CD14-positive monocyte (primary cell): Measurements from ENCODE around the gene CDH16. TPM values are rescaled to one million over a fixed set of nuclear protein-coding genes. Genes with fewer than 3 reads are reported as not detected.

ENCODE experiments used
- DNase-seq, 3 donors: peaks; one replicate each; pipeline ENCODE4 v3.0.0-alpha.2; 2011 to 2022
- H2AFZ ChIP-seq: 2 replicates; pipeline ENCODE4 v1.6.0; 2012; ENCODE audit warnings: mild to moderate bottlenecking, low read depth, low read length, inconsistent platforms; ENCODE audit not compliant: insufficient read depth, poor library complexity, severe bottlenecking
- H3K27ac ChIP-seq, 2 donors: 1 replicate in 1 of 2; 2 replicates in 1 of 2; pipeline ENCODE4 v1.5.1; 2012 to 2013; ENCODE audit warnings: low read length in 2 of 2, control low read depth in 1 of 2, inconsistent platforms in 1 of 2, low read depth in 1 of 2, mild to moderate bottlenecking in 1 of 2
- H3K27me3 ChIP-seq, 2 donors: one replicate each; pipeline versions ENCODE4 v1.6.0 to v1.6.1; 2011 to 2013; ENCODE audit warnings: low read length in 2 of 2; ENCODE audit not compliant: control insufficient read depth in 2 of 2, insufficient read depth in 2 of 2
- H3K36me3 ChIP-seq, 2 donors: replicated peaks in 1 of 2; 1 replicate in 1 of 2; 2 replicates in 1 of 2; pipeline versions ENCODE4 v1.5.1 to v1.6.1; 2012 to 2013; ENCODE audit warnings: low read length in 2 of 2, control low read depth in 1 of 2, inconsistent platforms in 1 of 2, mild to moderate bottlenecking in 1 of 2; ENCODE audit not compliant: insufficient read depth in 2 of 2, control insufficient read depth in 1 of 2
- H3K4me1 ChIP-seq, 2 donors: 1 replicate in 1 of 2; 2 replicates in 1 of 2; pipeline versions ENCODE4 v1.5.1 to v1.6.1; 2012 to 2013; ENCODE audit warnings: low read length in 2 of 2, control low read depth in 1 of 2, inconsistent platforms in 1 of 2, mild to moderate bottlenecking in 1 of 2, moderate library complexity in 1 of 2; ENCODE audit not compliant: insufficient read depth in 2 of 2, control insufficient read depth in 1 of 2
- H3K4me2 ChIP-seq: replicated peaks from 2 replicates; pipeline ENCODE3; 2012; ENCODE audit warnings: low read length, moderate library complexity, mild to moderate bottlenecking; ENCODE audit not compliant: poor library complexity, severe bottlenecking; ENCODE audit errors: extremely low read depth
- H3K4me3 ChIP-seq, 3 experiments: fragments of 200-600 bp in 1 of 3; sonication (generic) in 1 of 3; replicated peaks in 1 of 3; 1 replicate in 2 of 3; 2 replicates in 1 of 3; pipeline ENCODE4 v1.5.1; 2011 to 2013; ENCODE audit warnings: low read length in 3 of 3, mild to moderate bottlenecking in 3 of 3, control low read depth in 2 of 3, low read depth in 2 of 3, inconsistent platforms in 1 of 3, moderate library complexity in 1 of 3
- H3K79me2 ChIP-seq: 2 replicates; pipeline ENCODE4 v1.6.0; 2012; ENCODE audit warnings: mild to moderate bottlenecking, control low read depth, inconsistent platforms, low read length, moderate library complexity; ENCODE audit not compliant: insufficient read depth
- H3K9ac ChIP-seq: 2 replicates; pipeline ENCODE4 v1.6.0; 2017; ENCODE audit warnings: low read length, mild to moderate bottlenecking; ENCODE audit not compliant: insufficient read depth, poor library complexity, severe bottlenecking
- H3K9me3 ChIP-seq, 2 donors: replicated peaks in 1 of 2; 1 replicate in 1 of 2; 2 replicates in 1 of 2; pipeline versions ENCODE4 v1.5.1 to v1.6.1; 2012 to 2013; ENCODE audit warnings: low read length in 2 of 2, control low read depth in 1 of 2; ENCODE audit not compliant: control insufficient read depth in 1 of 2, insufficient read depth in 1 of 2
- H4K20me1 ChIP-seq: 2 replicates; pipeline ENCODE4 v1.6.0; 2012; ENCODE audit warnings: mild to moderate bottlenecking, low read length, control low read depth, moderate library complexity; ENCODE audit not compliant: insufficient read depth
- H3K27ac Mint-ChIP-seq, 7 donors: one replicate each; pipeline ENCODE4 v1.8.0; 2020; ENCODE audit warnings: mild to moderate bottlenecking in 7 of 7, mixed read lengths in 7 of 7, moderate library complexity in 6 of 7, inconsistent platforms in 2 of 7
- H3K27me3 Mint-ChIP-seq, 3 donors: one replicate each; pipeline ENCODE4 v1.8.0; 2021 to 2022; ENCODE audit warnings: low read depth in 3 of 3, mild to moderate bottlenecking in 3 of 3, mixed read lengths in 3 of 3, moderate library complexity in 3 of 3, inconsistent platforms in 1 of 3
- H3K36me3 Mint-ChIP-seq, 2 donors: one replicate each; pipeline ENCODE4 v1.8.0; 2020; ENCODE audit warnings: mixed read lengths in 2 of 2, inconsistent platforms in 1 of 2, mild to moderate bottlenecking in 1 of 2
- H3K4me1 Mint-ChIP-seq: one replicate; pipeline ENCODE4 v1.8.0; 2020; ENCODE audit warnings: mild to moderate bottlenecking, mixed read lengths
- H3K4me3 Mint-ChIP-seq, 2 donors: one replicate each; pipeline ENCODE4 v1.8.0; 2020; ENCODE audit warnings: mild to moderate bottlenecking in 2 of 2, mixed read lengths in 2 of 2, moderate library complexity in 1 of 2
- H3K9me3 Mint-ChIP-seq, 7 donors: one replicate each; pipeline ENCODE4 v1.8.0; 2020 to 2022; ENCODE audit warnings: mixed read lengths in 7 of 7, mild to moderate bottlenecking in 6 of 7, moderate library complexity in 6 of 7, inconsistent platforms in 2 of 7
- WGBS: methylation state at CpG from one replicate; pipeline ENCODE4 v1.1.5; 2013; ENCODE audit warnings: missing lambda C conversion rate; ENCODE audit not compliant: insufficient coverage; 5-methylcytosine and 5-hydroxymethylcytosine counted together
- intact Hi-C, 2 donors: fragments of 100-400 bp; cut with micrococcal nuclease; formaldehyde crosslinking; loops; one replicate each; pipeline versions ENCODE4 v1.15.0 to v1.15.1; 2023
- polyA plus RNA-seq, 3 donors: library from polyadenylated mRNA; depleted of rRNA in 1 of 3; unstranded in 2 of 3; stranded (reverse) in 1 of 3; fragments of 300-500 nt in 2 of 3; fragments of >200 nt in 1 of 3; fragmentation: Illumina TruSeq in 2 of 3; gene quantifications; 1 replicate in 2 of 3; 2 replicates in 1 of 3; pipeline ENCODE4 v1.2.3, GENCODE V29; 2012 to 2021
- TF ChIP-seq, protein P1 (sequence below): fragments of 200-600 bp; IDR thresholded peaks from one replicate; pipeline ENCODE4 v1.8.0; 2022; ENCODE audit warnings: antibody characterized with exemption, mild to moderate bottlenecking

The CDH16 gene
- polyA plus RNA-seq, 3 donors, result not detected

GRCh38 chr16:66946974-66947301 lies 28.3 kb upstream of the CDH16 start:
- intact Hi-C loops, result no loop called here
- Mint-ChIP-seq H3K4me3 (peak overlapping the region; percentile 12 to 86), H3K36me3 (peaks cover 25 to 26% of the 10 kb centered on the region in 2 donors), H3K9me3 (peaks cover 0 to 16% (median 9%) of the 10 kb centered on the region in 7 donors), H3K4me1 (peaks cover 22% of the 10 kb centered on the region), H3K27ac (no peak overlapping the region), H3K27me3 (peaks cover 43 to 50% (median 47%) of the 10 kb centered on the region in 3 donors)
- peaks cover 17 to 18% of the 10 kb centered on the region in 2 donors for H3K4me1 ChIP-seq
- H3K4me2 ChIP-seq, result no peak overlapping the region
- no peak overlapping the region for H3K4me3 ChIP-seq
- H4K20me1 ChIP-seq, result peaks cover 12% of the 10 kb centered on the region
- H3K27ac ChIP-seq, result no peak overlapping the region
- H3K79me2 ChIP-seq, result no peaks in the 10 kb centered on the region
- WGBS, result 60% methylated on average over 3 of the region's 5 CpGs
- H3K9ac ChIP-seq, result no peak overlapping the region
- peaks cover 20 to 22% of the 10 kb centered on the region in 2 donors for H3K36me3 ChIP-seq
- peaks cover 27 to 43% of the 10 kb centered on the region in 2 donors for H3K27me3 ChIP-seq
- peaks cover 0 to 10% of the 10 kb centered on the region in 2 donors for H3K9me3 ChIP-seq
- TF ChIP-seq, protein P1, sequence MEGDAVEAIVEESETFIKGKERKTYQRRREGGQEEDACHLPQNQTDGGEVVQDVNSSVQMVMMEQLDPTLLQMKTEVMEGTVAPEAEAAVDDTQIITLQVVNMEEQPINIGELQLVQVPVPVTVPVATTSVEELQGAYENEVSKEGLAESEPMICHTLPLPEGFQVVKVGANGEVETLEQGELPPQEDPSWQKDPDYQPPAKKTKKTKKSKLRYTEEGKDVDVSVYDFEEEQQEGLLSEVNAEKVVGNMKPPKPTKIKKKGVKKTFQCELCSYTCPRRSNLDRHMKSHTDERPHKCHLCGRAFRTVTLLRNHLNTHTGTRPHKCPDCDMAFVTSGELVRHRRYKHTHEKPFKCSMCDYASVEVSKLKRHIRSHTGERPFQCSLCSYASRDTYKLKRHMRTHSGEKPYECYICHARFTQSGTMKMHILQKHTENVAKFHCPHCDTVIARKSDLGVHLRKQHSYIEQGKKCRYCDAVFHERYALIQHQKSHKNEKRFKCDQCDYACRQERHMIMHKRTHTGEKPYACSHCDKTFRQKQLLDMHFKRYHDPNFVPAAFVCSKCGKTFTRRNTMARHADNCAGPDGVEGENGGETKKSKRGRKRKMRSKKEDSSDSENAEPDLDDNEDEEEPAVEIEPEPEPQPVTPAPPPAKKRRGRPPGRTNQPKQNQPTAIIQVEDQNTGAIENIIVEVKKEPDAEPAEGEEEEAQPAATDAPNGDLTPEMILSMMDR, result no peak
- no peak for DNase-seq
- H2AFZ ChIP-seq, result no peak overlapping the region

GRCh38 chr16:66946541-66946940 lies 27.9 kb upstream of the CDH16 start:
- intact Hi-C loops, result no loop called here
- Mint-ChIP-seq H3K9me3 (peaks cover 0 to 13% (median 9%) of the 10 kb centered on the region in 7 donors), H3K27me3 (peaks cover 39 to 46% (median 43%) of the 10 kb centered on the region in 3 donors), H3K27ac (peak overlapping the region in 2 of 7 donors; percentile 36 to 50), H3K36me3 (peaks cover 29 to 30% of the 10 kb centered on the region in 2 donors), H3K4me3 (peak overlapping the region in 1 of 2 donors; percentile 12), H3K4me1 (peaks cover 22% of the 10 kb centered on the region)
- Histone ChIP-seq H3K4me1 (peaks cover 17 to 18% of the 10 kb centered on the region in 2 donors), H3K79me2 (no peaks in the 10 kb centered on the region), H4K20me1 (peaks cover 13% of the 10 kb centered on the region), H3K27ac (no peak overlapping the region), H3K4me3 (no peak overlapping the region), H2AFZ (no peak overlapping the region), H3K36me3 (peaks cover 24 to 26% of the 10 kb centered on the region in 2 donors), H3K27me3 (peaks cover 25 to 39% of the 10 kb centered on the region in 2 donors), H3K4me2 (no peak overlapping the region), H3K9ac (no peak overlapping the region), H3K9me3 (peaks cover 0 to 10% of the 10 kb centered on the region in 2 donors)
- DNase-seq, result no peak
- WGBS, result 75% methylated on average over 6 of the region's 7 CpGs
- TF ChIP-seq, protein P1, result no peak
